Loucy (cell line): ENCODE data around the gene PORCN.
A peak's percentile ranks its signal among the peaks of the same experiment; 100 is the strongest.

Source experiments
- H2AFZ ChIP-seq: fragments of 200-600 bp; sonication (generic); 2 replicates; pipeline ENCODE4 v1.6.0; 2016; ENCODE audit warnings: antibody characterized with exemption, mild to moderate bottlenecking, low read length, moderate library complexity
- H3F3A ChIP-seq: fragments of 200-600 bp; 2 replicates; pipeline ENCODE4 v1.6.0; 2016; ENCODE audit warnings: antibody characterized with exemption, low read depth, mild to moderate bottlenecking
- H3K27me3 ChIP-seq: fragments of 200-600 bp; sonication (generic); 2 replicates; pipeline ENCODE4 v1.6.1; 2014; ENCODE audit warnings: low read length, mild to moderate bottlenecking; ENCODE audit not compliant: insufficient read depth, poor library complexity, severe bottlenecking
- H3K36me3 ChIP-seq: fragments of 200-600 bp; sonication (generic); 2 replicates; pipeline ENCODE4 v1.6.1; 2016; ENCODE audit warnings: low read length; ENCODE audit not compliant: insufficient read depth
- H3K4me1 ChIP-seq: fragments of 200-600 bp; sonication (generic); 2 replicates; pipeline ENCODE4 v1.5.1; 2014; ENCODE audit warnings: low read length, mild to moderate bottlenecking; ENCODE audit not compliant: insufficient read depth, poor library complexity, severe bottlenecking
- H3K4me2 ChIP-seq: fragments of 200-600 bp; sonication (generic); 2 replicates; pipeline ENCODE4 v1.6.0; 2014; ENCODE audit warnings: antibody characterized with exemption, low read length, low read depth, mild to moderate bottlenecking; ENCODE audit not compliant: poor library complexity, severe bottlenecking
- H3K4me3 ChIP-seq: fragments of 200-600 bp; sonication (generic); 2 replicates; pipeline ENCODE4 v1.5.1; 2014; ENCODE audit warnings: low read length, mild to moderate bottlenecking, mixed read lengths; ENCODE audit not compliant: poor library complexity, severe bottlenecking
- H3K79me2 ChIP-seq: fragments of 200-600 bp; sonication (generic); 2 replicates; pipeline ENCODE4 v1.6.1; 2014; ENCODE audit warnings: low read length; ENCODE audit not compliant: insufficient read depth
- H3K9ac ChIP-seq: fragments of 200-600 bp; sonication (generic); 2 replicates; pipeline ENCODE4 v1.6.0; 2014; ENCODE audit warnings: mild to moderate bottlenecking, low read depth, low read length, moderate library complexity; ENCODE audit not compliant: poor library complexity, severe bottlenecking
- H3K9me2 ChIP-seq: fragments of 200-600 bp; sonication (generic); replicated peaks from 2 replicates; pipeline ENCODE4 v1.6.1; 2016; ENCODE audit warnings: low read depth, low read length, mixed read lengths
- H3K9me3 ChIP-seq: fragments of 200-600 bp; sonication (generic); 2 replicates; pipeline ENCODE4 v1.6.1; 2014; ENCODE audit warnings: mild to moderate bottlenecking, antibody characterized with exemption, low read length, low read depth; ENCODE audit not compliant: insufficient read depth
- H4K20me1 ChIP-seq: fragments of 200-600 bp; sonication (generic); 2 replicates; pipeline ENCODE4 v1.6.0; 2014; ENCODE audit warnings: antibody characterized with exemption, low read length, mild to moderate bottlenecking; ENCODE audit not compliant: insufficient read depth, poor library complexity, severe bottlenecking
- CTCF ChIP-seq: fragments of 200-600 bp; sonication (generic); conservative IDR thresholded peaks from 2 replicates; pipeline ENCODE4 v1.5.1; 2014; ENCODE audit warnings: mild to moderate bottlenecking, antibody characterized with exemption, low read length
- EZH2phosphoT487 ChIP-seq: fragments of 200-600 bp; IDR thresholded peaks from 2 replicates; pipeline ENCODE4 v1.6.1; 2018; ENCODE audit warnings: antibody characterized with exemption, mild to moderate bottlenecking, moderate library complexity, borderline replicate concordance

Gene PORCN

GRCh38 chrX:48466696-48467095 is 42.1 kb upstream of the PORCN start:
- H3K4me1 ChIP-seq: peaks cover 9% of the 10 kb centered on the region
- no peaks in the 10 kb centered on the region for H3K9me3 ChIP-seq
- H3K4me3 ChIP-seq: no peak overlapping the region
- TF ChIP-seq EZH2phosphoT487: no peak
- peak; percentile 36; the same call in 1 of the 2 replicates for TF ChIP-seq CTCF
- no peaks in the 10 kb centered on the region for H3F3A ChIP-seq
- H3K4me2 ChIP-seq: no peak overlapping the region
- no peaks in the 10 kb centered on the region for H3K27me3 ChIP-seq
- no peaks in the 10 kb centered on the region for H3K9me2 ChIP-seq
- H2AFZ ChIP-seq: no peak overlapping the region
- H3K36me3 ChIP-seq: no peaks in the 10 kb centered on the region; the same call in 1 of the 2 replicates
- H3K79me2 ChIP-seq: no peaks in the 10 kb centered on the region; the same call in none of the 2 replicates
- H3K9ac ChIP-seq: no peak overlapping the region
- H4K20me1 ChIP-seq: no peaks in the 10 kb centered on the region

- Histone ChIP-seq H3K4me1 (peaks cover 9% of the 10 kb centered on the region), H3K27me3 (no peaks in the 10 kb centered on the region), H2AFZ (no peak overlapping the region), H3F3A (no peaks in the 10 kb centered on the region), H3K79me2 (no peaks in the 10 kb centered on the region; the same call in none of the 2 replicates), H3K9ac (peak overlapping the region; percentile 91), H3K4me3 (peak overlapping the region; percentile 95), H3K9me3 (no peaks in the 10 kb centered on the region), H3K9me2 (no peaks in the 10 kb centered on the region), H3K4me2 (peak overlapping the region; percentile 82), H4K20me1 (no peaks in the 10 kb centered on the region), H3K36me3 (no peaks in the 10 kb centered on the region)
- no peak for TF ChIP-seq CTCF
- no peak for TF ChIP-seq EZH2phosphoT487
These were observed 41.5 kb upstream of the PORCN start for GRCh38 chrX:48467281-48467761.

GRCh38 chrX:48468247-48468671 is 40.5 kb upstream of the PORCN start:
- Histone ChIP-seq H3K36me3 (no peaks in the 10 kb centered on the region), H3K4me3 (peak overlapping the region; percentile 95)

More at GRCh38 chrX:48468247-48468671, 40.5 kb upstream of the PORCN start:
- Histone ChIP-seq H2AFZ (peak overlapping the region; percentile 97), H3K9me2 (no peaks in the 10 kb centered on the region), H3K4me2 (peak overlapping the region; percentile 82), H3K79me2 (no peaks in the 10 kb centered on the region; the same call in none of the 2 replicates), H3F3A (no peaks in the 10 kb centered on the region), H3K9ac (peak overlapping the region; percentile 91), H3K27me3 (no peaks in the 10 kb centered on the region), H3K9me3 (no peaks in the 10 kb centered on the region), H3K4me1 (peaks cover 9% of the 10 kb centered on the region), H4K20me1 (no peaks in the 10 kb centered on the region)
- TF ChIP-seq CTCF (no peak), EZH2phosphoT487 (no peak)
